ENCODE results near the gene SEMA4C.

DNA sequence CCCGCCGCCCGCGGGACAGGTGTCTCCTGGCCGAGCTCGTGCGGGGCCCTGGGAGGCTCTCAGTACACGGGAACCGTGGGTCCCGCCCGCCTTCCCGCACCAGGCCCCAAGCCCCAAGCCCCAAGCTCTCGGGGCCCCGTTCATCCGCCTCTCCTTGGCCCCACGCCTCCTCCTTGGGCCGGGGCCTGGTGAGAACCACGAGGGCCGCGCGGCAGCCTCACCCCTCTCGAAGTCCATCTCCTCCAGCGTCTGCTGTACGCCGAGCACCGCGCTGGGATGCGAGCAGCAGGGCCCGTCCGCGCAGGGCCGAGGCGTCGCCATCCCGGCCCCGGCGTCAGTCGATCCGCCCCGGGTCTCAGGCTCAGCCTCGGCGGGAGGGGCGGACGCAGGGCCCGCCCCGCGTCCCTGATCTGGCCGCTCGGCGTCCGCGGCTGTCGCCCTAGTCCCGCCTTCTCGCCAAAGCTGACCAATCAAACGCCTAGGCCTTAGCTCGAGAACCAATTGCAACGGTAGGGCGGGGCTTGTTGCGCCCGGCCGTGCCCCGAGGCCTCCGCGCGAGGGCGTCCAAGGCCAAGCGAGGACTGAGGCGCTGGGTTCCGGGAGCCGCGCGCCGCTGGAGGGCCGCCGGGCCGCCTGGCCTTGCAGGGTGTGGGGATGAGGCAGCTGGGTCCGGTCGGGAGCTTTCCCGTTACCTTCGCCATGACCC lies 12.1 kb downstream of the SEMA4C start, which contains the start of gene ANKRD39:
- TF ChIP-seq, protein P1, sequence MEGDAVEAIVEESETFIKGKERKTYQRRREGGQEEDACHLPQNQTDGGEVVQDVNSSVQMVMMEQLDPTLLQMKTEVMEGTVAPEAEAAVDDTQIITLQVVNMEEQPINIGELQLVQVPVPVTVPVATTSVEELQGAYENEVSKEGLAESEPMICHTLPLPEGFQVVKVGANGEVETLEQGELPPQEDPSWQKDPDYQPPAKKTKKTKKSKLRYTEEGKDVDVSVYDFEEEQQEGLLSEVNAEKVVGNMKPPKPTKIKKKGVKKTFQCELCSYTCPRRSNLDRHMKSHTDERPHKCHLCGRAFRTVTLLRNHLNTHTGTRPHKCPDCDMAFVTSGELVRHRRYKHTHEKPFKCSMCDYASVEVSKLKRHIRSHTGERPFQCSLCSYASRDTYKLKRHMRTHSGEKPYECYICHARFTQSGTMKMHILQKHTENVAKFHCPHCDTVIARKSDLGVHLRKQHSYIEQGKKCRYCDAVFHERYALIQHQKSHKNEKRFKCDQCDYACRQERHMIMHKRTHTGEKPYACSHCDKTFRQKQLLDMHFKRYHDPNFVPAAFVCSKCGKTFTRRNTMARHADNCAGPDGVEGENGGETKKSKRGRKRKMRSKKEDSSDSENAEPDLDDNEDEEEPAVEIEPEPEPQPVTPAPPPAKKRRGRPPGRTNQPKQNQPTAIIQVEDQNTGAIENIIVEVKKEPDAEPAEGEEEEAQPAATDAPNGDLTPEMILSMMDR (conservative IDR thresholded peaks at IDR 0.05; ENCODE audit: low read length) = peak; percentile 81
- no peak for TF ChIP-seq EZH2phosphoT487 (IDR thresholded peaks at IDR 0.05; ENCODE audit: borderline replicate concordance, low read depth, low read length)
